ENCODE measurements around the gene EGR1.

EGR1 gene

GRCh38 chr5:138452720-138453119 is 12.6 kb upstream of the EGR1 start:
- Histone ChIP-seq H3K4me2 (no peak overlapping the region), H3K27ac (no peak overlapping the region), H3K4me3 (no peak overlapping the region), H3K36me3 (no peaks in the 10 kb centered on the region), H3K9ac (no peak overlapping the region), H3K4me1 (peaks cover 9% of the 10 kb centered on the region), H3K9me3 (no peaks in the 10 kb centered on the region), H3K27me3 (no peaks in the 10 kb centered on the region), H4K20me1 (no peaks in the 10 kb centered on the region)
- no peak for TF ChIP-seq Cebpa-rat (IDR thresholded peaks at IDR 0.05)

GRCh38 chr5:138453590-138453989 is 11.7 kb upstream of the EGR1 start:
- no peaks in the 10 kb centered on the region for H3K27me3 ChIP-seq
- no peak overlapping the region for H3K4me2 ChIP-seq
- no peak overlapping the region for H3K4me3 ChIP-seq
- no peaks in the 10 kb centered on the region for H3K9me3 ChIP-seq
- no peaks in the 10 kb centered on the region for H3K36me3 ChIP-seq
- no peak overlapping the region for H3K27ac ChIP-seq
- no peak for TF ChIP-seq Cebpa-rat (IDR thresholded peaks at IDR 0.05)
- no peaks in the 10 kb centered on the region for H4K20me1 ChIP-seq
- no peak overlapping the region for H3K9ac ChIP-seq
- H3K4me1 ChIP-seq: peaks cover 18% of the 10 kb centered on the region

GRCh38 chr5:138454121-138454520 is 11.2 kb upstream of the EGR1 start:
- no peaks in the 10 kb centered on the region for H4K20me1 ChIP-seq
- H3K9ac ChIP-seq: no peak overlapping the region
- no peak for TF ChIP-seq Cebpa-rat (IDR thresholded peaks at IDR 0.05)
- no peaks in the 10 kb centered on the region for H3K9me3 ChIP-seq
- H3K4me2 ChIP-seq: no peak overlapping the region
- H3K27ac ChIP-seq: no peak overlapping the region
- no peak overlapping the region for H3K4me3 ChIP-seq
- H3K36me3 ChIP-seq: no peaks in the 10 kb centered on the region
- peaks cover 23% of the 10 kb centered on the region for H3K4me1 ChIP-seq
- H3K27me3 ChIP-seq: no peaks in the 10 kb centered on the region

GRCh38 chr5:138455232-138455930 is 9.9 kb upstream of the EGR1 start:
- no peaks in the 10 kb centered on the region for H3K36me3 ChIP-seq
- TF ChIP-seq Cebpa-rat (IDR thresholded peaks at IDR 0.05): no peak
- H3K9ac ChIP-seq: no peak overlapping the region
- H3K27ac ChIP-seq: no peak overlapping the region
- H4K20me1 ChIP-seq: no peaks in the 10 kb centered on the region
- no peaks in the 10 kb centered on the region for H3K9me3 ChIP-seq
- peaks cover 36% of the 10 kb centered on the region for H3K4me1 ChIP-seq
- H3K4me3 ChIP-seq: no peak overlapping the region
- H3K4me2 ChIP-seq: no peak overlapping the region
- no peaks in the 10 kb centered on the region for H3K27me3 ChIP-seq

GRCh38 chr5:138457531-138458275 is 7.6 kb upstream of the EGR1 start:
- Histone ChIP-seq H3K4me3 (no peak overlapping the region; the same call in 1 of the 2 replicates), H3K27ac (peak overlapping the region; percentile 83), H3K4me2 (peak overlapping the region; percentile 97), H3K9ac (peak overlapping the region; percentile 41), H3K36me3 (no peaks in the 10 kb centered on the region), H3K4me1 (peaks cover 53% of the 10 kb centered on the region), H3K27me3 (no peaks in the 10 kb centered on the region), H4K20me1 (no peaks in the 10 kb centered on the region), H3K9me3 (no peaks in the 10 kb centered on the region)
- no peak for TF ChIP-seq Cebpa-rat (IDR thresholded peaks at IDR 0.05)

GRCh38 chr5:138458384-138458783 is 6.9 kb upstream of the EGR1 start:
- peak overlapping the region; percentile 97 for H3K4me2 ChIP-seq
- peak overlapping the region; percentile 83 for H3K27ac ChIP-seq
- H3K27me3 ChIP-seq: no peaks in the 10 kb centered on the region
- H3K36me3 ChIP-seq: no peaks in the 10 kb centered on the region
- H4K20me1 ChIP-seq: no peaks in the 10 kb centered on the region
- TF ChIP-seq Cebpa-rat (IDR thresholded peaks at IDR 0.05): no peak
- peaks cover 60% of the 10 kb centered on the region for H3K4me1 ChIP-seq
- H3K4me3 ChIP-seq: peak overlapping the region; percentile 45
- peak overlapping the region; percentile 41 for H3K9ac ChIP-seq
- H3K9me3 ChIP-seq: no peaks in the 10 kb centered on the region

GRCh38 chr5:138458856-138459255 is 6.4 kb upstream of the EGR1 start:
- H3K27me3 ChIP-seq: no peaks in the 10 kb centered on the region
- peak overlapping the region; percentile 97 for H3K4me2 ChIP-seq
- H4K20me1 ChIP-seq: no peaks in the 10 kb centered on the region
- H3K9ac ChIP-seq: peak overlapping the region; percentile 41
- no peak for TF ChIP-seq Cebpa-rat (IDR thresholded peaks at IDR 0.05)
- no peaks in the 10 kb centered on the region for H3K9me3 ChIP-seq
- no peaks in the 10 kb centered on the region for H3K36me3 ChIP-seq
- H3K27ac ChIP-seq: peak overlapping the region; percentile 83
- peak overlapping the region; percentile 45 for H3K4me3 ChIP-seq
- peaks cover 65% of the 10 kb centered on the region for H3K4me1 ChIP-seq

GRCh38 chr5:138459311-138459933 is 5.9 kb upstream of the EGR1 start:
- Histone ChIP-seq H3K27ac (peak overlapping the region; percentile 83), H3K9me3 (no peaks in the 10 kb centered on the region), H3K27me3 (no peaks in the 10 kb centered on the region), H3K9ac (peak overlapping the region; percentile 41), H3K36me3 (no peaks in the 10 kb centered on the region), H3K4me2 (peak overlapping the region; percentile 97), H4K20me1 (no peaks in the 10 kb centered on the region), H3K4me1 (peaks cover 65% of the 10 kb centered on the region), H3K4me3 (no peak overlapping the region)
- TF ChIP-seq Cebpa-rat (IDR thresholded peaks at IDR 0.05): no peak

GRCh38 chr5:138460032-138460693 is 5.1 kb upstream of the EGR1 start:
- no peak for TF ChIP-seq Cebpa-rat (IDR thresholded peaks at IDR 0.05)
- Histone ChIP-seq H3K4me1 (peaks cover 65% of the 10 kb centered on the region), H4K20me1 (no peaks in the 10 kb centered on the region), H3K4me3 (no peak overlapping the region), H3K4me2 (peak overlapping the region; percentile 97), H3K9me3 (no peaks in the 10 kb centered on the region), H3K36me3 (no peaks in the 10 kb centered on the region), H3K9ac (peak overlapping the region; percentile 41; the same call in 1 of the 2 replicates), H3K27me3 (no peaks in the 10 kb centered on the region), H3K27ac (peak overlapping the region; percentile 83)
